DOHH2 (cell line): ENCODE measurements around the gene SRPRA.
A peak's percentile ranks its signal among the peaks of the same experiment; 100 is the strongest.
"Not testable (repeated sequence)": the region's sequence is repeated elsewhere in the genome, so short reads cannot be mapped to it uniquely, and the experiment has no call there.

Source experiments
- H3F3A ChIP-seq: fragments of 200-600 bp; sonication (generic), shearing (Covaris generic); 2 replicates; pipeline ENCODE4 v1.6.0; 2016; ENCODE audit warnings: antibody characterized with exemption, mild to moderate bottlenecking; ENCODE audit not compliant: control insufficient read depth, insufficient read depth
- H3K27ac ChIP-seq: fragments of 200-600 bp; sonication (generic); 2 replicates; pipeline ENCODE4 v1.5.1; 2014; ENCODE audit warnings: low read depth, mild to moderate bottlenecking, low read length, moderate library complexity
- H3K27me3 ChIP-seq: fragments of 200-600 bp; sonication (generic); 2 replicates; pipeline ENCODE4 v1.6.1; 2014; ENCODE audit warnings: mild to moderate bottlenecking, low read length, mixed read lengths; ENCODE audit not compliant: control insufficient read depth
- H3K36me3 ChIP-seq: fragments of 200-600 bp; sonication (generic); 2 replicates; pipeline ENCODE4 v1.6.1; 2014; ENCODE audit warnings: mild to moderate bottlenecking, low read length, moderate library complexity, mixed read lengths; ENCODE audit not compliant: control insufficient read depth
- H3K4me1 ChIP-seq: fragments of 200-600 bp; sonication (generic); 2 replicates; pipeline ENCODE4 v1.6.1; 2014; ENCODE audit warnings: mild to moderate bottlenecking, low read length, mixed read lengths; ENCODE audit not compliant: control insufficient read depth
- H3K4me2 ChIP-seq: fragments of 200-600 bp; sonication (generic); 2 replicates; pipeline ENCODE4 v1.6.0; 2014; ENCODE audit warnings: mild to moderate bottlenecking, low read length, moderate library complexity
- H3K4me3 ChIP-seq: fragments of 200-600 bp; sonication (generic); 2 replicates; pipeline ENCODE4 v1.5.1; 2014; ENCODE audit warnings: mild to moderate bottlenecking, low read length, mixed read lengths
- H3K79me2 ChIP-seq: fragments of 200-600 bp; sonication (generic); 2 replicates; pipeline ENCODE4 v1.6.1; 2014; ENCODE audit warnings: mild to moderate bottlenecking, low read length, mixed read lengths; ENCODE audit not compliant: control insufficient read depth
- H3K9me2 ChIP-seq: fragments of 200-600 bp; sonication (generic); replicated peaks from 2 replicates; pipeline ENCODE4 v1.6.1; 2014; ENCODE audit warnings: mild to moderate bottlenecking, low read length, mixed read lengths; ENCODE audit not compliant: control insufficient read depth
- H3K9me3 ChIP-seq: fragments of 200-600 bp; sonication (generic); 2 replicates; pipeline ENCODE4 v1.6.1; 2014; ENCODE audit warnings: antibody characterized with exemption, low read length, mixed read lengths; ENCODE audit not compliant: control insufficient read depth, insufficient read depth
- H4K20me1 ChIP-seq: fragments of 200-600 bp; sonication (generic); 2 replicates; pipeline ENCODE4 v1.6.0; 2014; ENCODE audit warnings: low read depth, mild to moderate bottlenecking, antibody characterized with exemption, low read length, moderate library complexity; ENCODE audit not compliant: control insufficient read depth, insufficient read depth
- CTCF ChIP-seq: fragments of 200-600 bp; sonication (generic); IDR thresholded peaks from one replicate; pipeline ENCODE4 v1.5.1; 2014; ENCODE audit warnings: antibody characterized with exemption, mild to moderate bottlenecking, low read depth, low read length; ENCODE audit not compliant: poor library complexity, severe bottlenecking
- EZH2phosphoT487 ChIP-seq: fragments of 200-600 bp; sonication (generic); IDR thresholded peaks from 2 replicates; pipeline ENCODE4 v1.6.1; 2017; ENCODE audit warnings: borderline replicate concordance, mild to moderate bottlenecking, antibody characterized with exemption, low read length, moderate library complexity, mixed read lengths

Gene SRPRA

GRCh38 chr11:126310992-126311310, 42.3 kb upstream of the SRPRA start:
- H3K4me1 ChIP-seq = peaks cover 7% of the 10 kb centered on the region
- no peak overlapping the region for H3K4me2 ChIP-seq
- H3K27ac ChIP-seq = no peak overlapping the region
- H3K79me2 ChIP-seq = peaks cover 22% of the 10 kb centered on the region
- H3K36me3 ChIP-seq = peaks cover 52% of the 10 kb centered on the region
- H3F3A ChIP-seq = 0 out of 2 replicates have a peak, but pooled peaks cover 2% of the 10 kb centered on the region
- no peaks in the 10 kb centered on the region for H3K27me3 ChIP-seq
- no peaks in the 10 kb centered on the region for H3K9me3 ChIP-seq
- H4K20me1 ChIP-seq = 0 out of 2 replicates have a peak, but pooled peaks cover 3% of the 10 kb centered on the region
- no peak overlapping the region for H3K4me3 ChIP-seq
- TF ChIP-seq EZH2phosphoT487 (no peak), CTCF (no peak)
- no peaks in the 10 kb centered on the region for H3K9me2 ChIP-seq

- no peaks in the 10 kb centered on the region for H3K9me2 ChIP-seq
- peaks cover 13% of the 10 kb centered on the region for H3K4me1 ChIP-seq
- no peak overlapping the region for H3K4me3 ChIP-seq
- 0 out of 2 replicates have a peak, but pooled peaks cover 3% of the 10 kb centered on the region for H4K20me1 ChIP-seq
- no peak overlapping the region for H3K27ac ChIP-seq
- H3K79me2 ChIP-seq = peaks cover 28% of the 10 kb centered on the region
- H3F3A ChIP-seq = 0 out of 2 replicates have a peak, but pooled peaks cover 2% of the 10 kb centered on the region
- peaks cover 55% of the 10 kb centered on the region for H3K36me3 ChIP-seq
- no peak overlapping the region for H3K4me2 ChIP-seq
- TF ChIP-seq CTCF (peak; percentile 82), EZH2phosphoT487 (no peak)
- H3K9me3 ChIP-seq = no peaks in the 10 kb centered on the region
- H3K27me3 ChIP-seq = no peaks in the 10 kb centered on the region
These were observed 41.7 kb upstream of the SRPRA start for GRCh38 chr11:126310200-126310991.

DNA sequence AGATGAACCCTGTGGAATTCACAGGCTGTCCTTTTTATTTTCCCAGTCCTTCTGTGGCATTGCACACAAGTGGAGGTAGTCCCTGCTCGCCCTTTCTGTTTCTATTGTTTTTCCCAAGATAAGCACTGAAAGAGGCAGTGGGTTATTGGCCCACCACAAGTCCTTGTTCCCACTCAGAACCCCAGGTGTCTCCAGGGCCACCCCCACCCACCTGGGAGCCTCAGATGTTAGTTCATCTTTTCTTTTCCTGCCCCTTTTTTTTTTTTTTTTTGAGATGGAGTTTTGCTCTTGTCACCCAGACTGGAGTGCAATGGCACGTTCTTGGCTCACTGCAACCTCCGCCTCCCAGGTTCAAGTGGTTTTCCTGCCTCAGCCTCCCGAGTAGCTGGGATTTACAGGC, 40.1 kb upstream of the SRPRA start:
- peaks cover 38% of the 10 kb centered on the region for H3K79me2 ChIP-seq
- not testable (repeated sequence) for H3K4me3 ChIP-seq, H3K4me2 ChIP-seq, H3K27me3 ChIP-seq, H3F3A ChIP-seq, H3K9me2 ChIP-seq, H3K27ac ChIP-seq, H4K20me1 ChIP-seq, H3K9me3 ChIP-seq
- peaks cover 48% of the 10 kb centered on the region for H3K36me3 ChIP-seq
- H3K4me1 ChIP-seq = peaks cover 13% of the 10 kb centered on the region

DNA sequence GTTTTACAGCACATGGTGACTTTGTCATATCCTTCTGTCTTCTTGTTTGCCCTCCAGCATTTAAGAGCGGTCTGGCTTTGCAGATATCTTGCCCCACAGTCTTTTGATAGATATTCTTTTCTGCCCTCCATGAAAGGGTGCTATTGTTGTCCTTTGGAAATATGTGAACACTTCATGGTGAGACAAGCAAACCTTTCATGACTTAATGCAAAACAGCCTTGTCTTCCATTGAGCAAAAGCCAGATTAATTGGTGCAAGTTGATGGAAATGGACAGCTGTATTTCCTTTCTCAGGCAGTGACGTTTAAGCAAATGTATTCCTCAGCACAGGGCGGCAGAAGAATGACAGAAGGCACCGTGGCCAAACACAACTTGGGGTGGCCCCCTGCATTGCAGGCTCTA, 39.6 kb upstream of the SRPRA start:
- no peaks in the 10 kb centered on the region for H3K9me3 ChIP-seq
- H3K4me1 ChIP-seq = peaks cover 13% of the 10 kb centered on the region
- H3K4me3 ChIP-seq = no peak overlapping the region
- no peaks in the 10 kb centered on the region for H3K27me3 ChIP-seq
- H3K27ac ChIP-seq = no peak overlapping the region
- peaks cover 43% of the 10 kb centered on the region for H3K79me2 ChIP-seq
- H3K36me3 ChIP-seq = peaks cover 48% of the 10 kb centered on the region
- 0 out of 2 replicates have a peak, but pooled peaks cover 2% of the 10 kb centered on the region for H3F3A ChIP-seq
- H3K4me2 ChIP-seq = no peak overlapping the region
- TF ChIP-seq EZH2phosphoT487 (no peak), CTCF (no peak)
- H4K20me1 ChIP-seq = 0 out of 2 replicates have a peak, but pooled peaks cover 3% of the 10 kb centered on the region
- no peaks in the 10 kb centered on the region for H3K9me2 ChIP-seq
